GM21723 (cell line): ENCODE data around the gene ST3GAL4.
A peak's percentile ranks its signal among the peaks of the same experiment; 100 is the strongest.
"Not testable (repeated sequence)": the region's sequence is repeated elsewhere in the genome, so short reads cannot be mapped to it uniquely, and the experiment has no call there.

ENCODE experiments used
- ATAC-seq: cut with Tn5 transposase; IDR thresholded peaks from one replicate; pipeline ENCODE4 v1.9.1; 2021; ENCODE audit warnings: mild to moderate bottlenecking, moderate library complexity; ENCODE audit not compliant: unreplicated experiment

ST3GAL4 gene

GRCh38 chr11:126345759-126346585 lies 9.5 kb upstream of the ST3GAL4 start:
- no peak for ATAC-seq

GRCh38 chr11:126346586-126346940 lies 8.9 kb upstream of the ST3GAL4 start:
- ATAC-seq: no peak

GRCh38 chr11:126346946-126347345 lies 8.5 kb upstream of the ST3GAL4 start:
- not testable (repeated sequence) for ATAC-seq

DNA sequence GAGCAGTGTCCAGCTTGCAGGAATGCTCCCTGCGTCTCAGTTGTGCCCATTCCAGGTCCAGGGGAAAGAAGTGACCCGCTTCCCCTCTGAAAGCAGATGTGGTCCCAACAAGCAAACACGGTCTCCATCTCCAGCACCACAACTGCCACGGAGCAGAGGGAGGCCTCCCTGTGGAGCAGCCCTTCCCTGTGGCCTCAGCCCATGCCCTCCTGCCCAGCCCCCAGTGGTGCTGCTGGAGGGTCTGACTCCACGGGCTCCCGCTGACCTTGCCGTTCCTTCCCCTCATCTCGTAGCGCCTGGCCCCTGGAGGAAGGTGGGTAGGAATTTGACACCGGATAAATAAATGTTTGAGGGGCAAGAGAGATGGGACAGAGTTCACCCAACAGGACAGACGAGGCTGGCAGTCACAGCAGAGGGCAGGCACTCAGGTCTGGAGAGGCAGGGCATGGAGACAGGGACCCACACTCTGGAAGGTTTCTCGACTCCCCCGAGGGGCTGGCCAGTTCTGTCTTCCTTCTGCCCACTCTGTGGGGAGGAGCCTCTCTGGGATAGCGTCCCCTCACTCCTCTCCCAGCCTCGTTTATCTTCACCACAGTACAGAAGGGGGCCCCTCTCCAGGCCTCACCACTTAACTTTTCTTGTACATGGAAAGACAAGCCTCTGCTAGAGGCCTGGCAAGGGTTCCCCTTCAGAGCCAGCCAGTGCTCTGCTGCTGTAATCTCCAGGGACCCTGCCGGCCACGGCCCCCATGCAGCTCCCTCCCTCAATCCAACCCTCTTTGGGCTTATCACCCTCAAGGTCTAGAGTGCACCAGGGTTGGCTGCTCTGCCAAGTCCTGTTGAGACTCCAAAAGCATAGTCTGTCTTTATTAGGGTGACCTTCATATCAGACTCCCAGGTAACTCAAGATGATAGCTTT lies 7.5 kb upstream of the ST3GAL4 start:
- no peak for ATAC-seq

GRCh38 chr11:126348806-126349582 lies 6.5 kb upstream of the ST3GAL4 start:
- no peak for ATAC-seq

GRCh38 chr11:126350836-126351235 lies 4.7 kb upstream of the ST3GAL4 start:
- ATAC-seq: no peak

DNA sequence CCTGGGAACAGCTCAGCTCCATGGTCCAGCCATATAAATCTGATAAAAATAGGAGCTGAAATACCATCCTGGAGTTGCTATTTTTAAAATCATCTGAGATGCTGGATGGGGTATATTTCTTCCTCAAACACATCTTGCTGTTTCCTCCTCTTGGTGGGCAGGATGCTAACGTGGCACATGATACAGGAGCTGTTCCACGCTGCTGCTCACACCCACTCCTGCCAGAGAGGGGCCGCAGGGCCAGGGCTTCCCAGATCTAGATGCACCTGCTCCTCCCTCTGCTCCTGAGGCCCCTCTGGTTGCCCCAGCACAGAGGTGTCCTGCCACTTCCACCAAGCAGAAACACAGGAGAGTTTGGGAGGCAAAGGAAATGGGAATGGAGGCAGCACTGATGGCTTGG lies 3.3 kb upstream of the ST3GAL4 start:
- ATAC-seq: no peak

GRCh38 chr11:126352934-126353801 lies 2.3 kb upstream of the ST3GAL4 start:
- ATAC-seq: no peak

GRCh38 chr11:126354631-126355323 lies 709 bp upstream of the ST3GAL4 start:
- peak; percentile 41 for ATAC-seq

DNA sequence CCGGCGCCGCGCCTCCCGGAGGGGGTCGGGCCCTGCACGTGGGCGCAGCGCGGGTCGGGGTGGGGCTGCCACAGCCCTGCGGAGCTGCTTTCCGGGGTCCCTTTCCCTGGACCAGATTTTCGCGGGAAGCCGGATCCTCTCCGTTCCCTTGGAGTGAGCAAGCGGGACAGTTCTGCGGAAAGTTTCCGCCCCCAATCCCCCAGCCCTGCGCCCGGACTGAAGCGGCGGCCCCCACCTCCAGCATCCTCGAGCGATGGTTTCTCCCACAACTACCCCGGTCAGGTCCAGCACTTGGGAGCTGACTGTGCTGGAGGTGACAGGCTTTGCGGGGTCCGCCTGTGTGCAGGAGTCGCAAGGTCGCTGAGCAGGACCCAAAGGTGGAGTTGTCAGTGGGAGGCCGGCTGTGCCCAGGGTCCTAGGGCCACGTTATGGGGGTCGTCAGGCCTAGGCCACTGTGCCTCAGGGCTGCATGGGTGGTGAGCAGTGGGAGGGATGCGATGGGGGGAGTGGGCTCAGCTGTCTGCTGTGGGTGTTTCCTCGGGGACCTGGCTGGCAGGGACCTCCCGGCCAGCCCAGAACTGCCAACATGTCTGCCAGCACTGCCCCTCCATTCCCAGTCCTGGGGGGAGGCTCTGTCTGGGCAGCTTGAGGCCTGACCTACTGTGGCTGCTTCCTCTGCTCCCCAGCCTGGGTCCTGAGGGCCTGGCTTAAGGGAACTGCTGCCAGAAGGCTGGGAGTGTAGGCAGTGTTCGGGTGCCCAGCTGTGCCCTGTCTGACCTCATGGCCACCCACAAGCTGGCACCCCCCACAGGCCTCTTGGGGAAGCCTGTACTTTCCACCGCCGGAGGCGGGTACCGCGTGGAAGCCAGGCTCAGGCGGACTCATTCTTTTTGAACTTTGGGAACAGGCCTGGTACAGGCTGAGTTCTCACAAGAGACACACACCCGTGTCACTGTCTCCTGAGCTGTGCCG lies 726 bp downstream of the ST3GAL4 start:
- peak; percentile 17 for ATAC-seq

- no peak for ATAC-seq
Measured at GRCh38 chr11:126357055-126357962, 1.8 kb downstream of the ST3GAL4 start.

DNA sequence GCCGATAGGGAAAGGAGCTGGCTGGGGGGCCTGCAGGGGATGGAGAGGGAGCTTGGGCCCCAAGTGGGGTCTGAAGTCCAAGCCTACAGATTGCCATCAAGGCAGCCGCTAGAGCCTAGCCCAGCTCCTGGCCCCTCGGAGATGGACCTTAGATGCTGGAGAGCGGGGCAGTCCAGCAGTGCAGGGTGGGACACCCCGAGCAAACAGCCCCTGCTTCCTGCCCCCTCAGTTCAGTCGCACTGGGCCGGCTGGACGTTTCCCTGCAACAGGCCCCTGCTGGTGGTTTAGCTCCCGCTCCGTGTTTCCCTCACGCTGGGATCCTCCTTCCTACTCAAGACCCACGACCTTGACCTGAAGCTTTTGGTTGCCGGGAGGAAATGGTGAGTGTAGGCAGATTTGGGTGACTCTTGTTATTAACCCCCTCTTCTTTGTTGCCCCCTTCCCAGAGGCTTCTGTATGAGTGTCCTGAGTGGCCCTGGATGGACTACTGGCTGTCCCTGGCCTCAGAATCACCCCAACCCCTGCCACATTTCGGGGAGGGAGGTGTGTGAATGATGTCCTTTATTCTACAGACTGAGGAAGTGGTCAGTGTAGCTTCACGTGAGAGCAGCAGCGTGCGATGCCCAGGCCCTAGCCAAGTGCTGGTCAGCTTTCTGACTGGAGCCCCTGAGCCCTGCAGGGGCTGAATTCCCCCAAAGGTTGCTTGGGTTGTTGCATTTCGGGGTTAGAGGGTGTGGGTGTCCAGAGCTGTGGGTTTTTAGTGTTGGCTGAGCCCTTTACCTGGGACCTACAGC lies 2.7 kb downstream of the ST3GAL4 start:
- ATAC-seq: no peak

GRCh38 chr11:126358763-126359160 lies 3.3 kb downstream of the ST3GAL4 start:
- no peak for ATAC-seq

DNA sequence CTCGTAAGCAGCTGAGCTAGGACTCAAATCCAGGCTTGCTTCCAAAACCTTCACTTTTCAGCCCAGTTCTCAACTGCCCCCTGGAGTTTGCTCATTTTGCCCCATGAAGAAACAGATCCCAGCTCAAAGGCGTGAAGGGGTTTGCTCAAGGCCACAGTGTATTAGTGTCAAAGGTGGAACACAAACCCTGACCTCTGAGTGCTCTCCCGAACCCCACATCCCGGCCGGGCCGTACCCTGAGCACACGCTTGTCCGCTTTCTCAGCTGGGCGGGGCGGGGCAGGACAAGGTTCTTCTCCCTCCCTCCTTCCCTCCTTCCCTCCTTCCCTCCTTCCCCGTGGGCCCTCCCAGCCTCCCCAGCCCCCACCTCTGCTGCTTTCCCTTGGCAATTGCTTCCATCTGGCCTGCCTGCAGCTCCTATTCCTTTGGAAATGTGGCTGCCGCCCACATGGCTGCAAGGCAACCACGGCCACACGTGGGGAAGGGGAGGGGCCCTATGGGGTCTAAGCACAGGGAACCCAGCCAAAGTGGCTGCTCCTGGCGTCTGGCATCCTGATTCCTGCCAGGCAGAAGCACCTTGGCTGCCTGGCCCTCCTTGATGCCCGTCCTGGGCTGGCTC lies 4.1 kb downstream of the ST3GAL4 start:
- ATAC-seq: no peak

DNA sequence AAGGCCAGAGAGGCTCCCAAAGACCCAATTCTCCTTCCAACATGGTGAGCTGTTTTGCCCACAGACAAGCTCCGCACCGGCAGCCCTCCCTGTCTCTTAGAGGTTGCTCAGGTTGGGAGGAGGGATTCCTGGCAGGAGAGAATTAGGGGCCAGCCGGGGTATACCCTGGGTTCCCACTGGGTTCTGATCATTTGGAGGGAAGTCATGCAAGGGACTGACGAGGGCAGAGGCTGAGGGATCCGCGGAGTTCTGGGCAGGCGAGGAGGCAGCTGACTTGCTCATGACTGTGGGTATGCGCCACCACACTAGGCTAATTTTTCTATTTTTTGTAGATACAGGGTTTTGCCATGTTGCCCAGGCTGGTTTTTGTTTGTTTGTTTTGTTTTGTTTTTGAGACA lies 4.6 kb downstream of the ST3GAL4 start:
- no peak for ATAC-seq

DNA sequence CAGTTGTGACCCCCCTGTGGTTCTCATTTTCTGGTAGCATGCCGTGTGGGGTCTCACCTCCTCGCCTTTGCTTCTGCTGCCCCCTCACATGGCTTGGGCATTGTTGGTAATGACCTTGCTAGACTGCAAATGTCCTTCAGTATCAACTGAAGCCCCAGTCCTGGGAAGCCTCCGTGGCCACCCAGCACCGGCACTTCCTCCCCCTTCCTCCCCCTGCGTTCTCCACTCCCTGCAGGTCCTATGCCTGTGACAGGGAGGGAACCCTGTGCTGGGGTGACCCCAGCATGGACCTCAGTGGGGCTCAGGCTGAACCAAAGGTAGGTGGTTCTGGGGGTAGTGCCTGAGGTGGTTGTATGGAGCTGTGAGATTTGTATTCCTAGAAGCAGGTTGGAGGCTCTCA lies 5.9 kb downstream of the ST3GAL4 start:
- ATAC-seq: no peak
